Nephron (organoid): ENCODE results near the gene F3.

ENCODE experiments used
- H3K27ac Mint-ChIP-seq, 3 experiments: 2 replicates each; pipeline ENCODE4 v1.8.0; 2020; ENCODE audit warnings: mixed read lengths in 3 of 3, mild to moderate bottlenecking in 2 of 3, moderate library complexity in 1 of 3
- H3K27me3 Mint-ChIP-seq: 2 replicates; pipeline ENCODE4 v1.8.0; 2021; ENCODE audit warnings: low read depth, mild to moderate bottlenecking, moderate library complexity, mixed read lengths
- H3K36me3 Mint-ChIP-seq: 2 replicates; pipeline ENCODE4 v1.8.0; 2020; ENCODE audit warnings: low read depth, mixed read lengths
- H3K4me1 Mint-ChIP-seq: 2 replicates; pipeline ENCODE4 v1.8.0; 2020; ENCODE audit warnings: mixed read lengths
- H3K4me3 Mint-ChIP-seq, 3 experiments: 2 replicates each; pipeline ENCODE4 v1.8.0; 2020; ENCODE audit warnings: mild to moderate bottlenecking in 3 of 3, mixed read lengths in 3 of 3, moderate library complexity in 2 of 3
- H3K9me3 Mint-ChIP-seq: 2 replicates; pipeline ENCODE4 v1.8.0; 2020; ENCODE audit warnings: mixed read lengths
- CTCF ChIP-seq, 3 experiments: fragments of 200-600 bp; sonication (generic); IDR thresholded peaks; one replicate each; pipeline ENCODE4 v1.5.0; 2021; ENCODE audit warnings: antibody characterized with exemption in 3 of 3; ENCODE audit not compliant: unreplicated experiment in 3 of 3

The F3 gene

GRCh38 chr1:94519351-94519750 is 22.2 kb downstream of the F3 start:
- Mint-ChIP-seq H3K27ac (no peak overlapping the region), H3K27me3 (peaks cover 2% of the 10 kb centered on the region), H3K4me1 (no peaks in the 10 kb centered on the region), H3K36me3 (no peaks in the 10 kb centered on the region), H3K4me3 (no peak overlapping the region), H3K9me3 (no peaks in the 10 kb centered on the region)
- no peak for TF ChIP-seq CTCF (IDR thresholded peaks at IDR 0.05; ENCODE audit: unreplicated experiment in 3 of 3)

GRCh38 chr1:94515296-94515947 is 26.1 kb downstream of the F3 start:
- H3K4me1 Mint-ChIP-seq: no peaks in the 10 kb centered on the region
- H3K27ac Mint-ChIP-seq: no peak overlapping the region
- peaks cover 8% of the 10 kb centered on the region for H3K9me3 Mint-ChIP-seq
- H3K4me3 Mint-ChIP-seq: no peak overlapping the region
- H3K27me3 Mint-ChIP-seq: no peaks in the 10 kb centered on the region
- no peak for TF ChIP-seq CTCF (IDR thresholded peaks at IDR 0.05; ENCODE audit: unreplicated experiment in 3 of 3)
- peaks cover 14% of the 10 kb centered on the region for H3K36me3 Mint-ChIP-seq

DNA sequence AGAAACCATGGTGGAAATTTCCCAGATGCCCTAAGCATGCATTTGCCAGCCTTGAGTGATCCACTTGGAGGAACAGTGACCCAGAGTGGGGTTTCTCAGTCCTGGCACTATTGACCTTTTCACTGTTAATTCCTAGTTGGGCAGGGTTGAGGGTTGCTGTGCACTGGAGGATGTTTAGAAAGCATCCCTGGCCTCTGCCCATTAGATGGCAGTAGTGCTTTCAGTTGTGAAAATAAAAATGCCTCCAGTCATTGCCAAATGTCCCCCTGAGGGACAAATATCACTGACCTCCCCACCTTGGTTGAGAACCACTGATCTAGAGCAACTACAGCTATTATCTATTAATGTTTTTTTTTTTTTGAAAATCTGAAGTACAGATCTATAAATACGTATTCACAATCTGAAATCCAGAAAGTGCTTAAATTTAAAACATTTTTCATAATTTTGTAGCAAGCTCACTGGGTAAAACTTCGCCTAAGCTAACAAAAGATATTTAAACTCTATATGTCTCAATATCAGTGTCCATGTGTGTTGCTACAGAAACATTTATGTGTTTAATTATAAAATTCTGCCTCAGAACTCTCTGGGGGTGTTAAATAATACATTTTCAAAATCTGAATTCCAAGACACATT is 27.3 kb downstream of the F3 start:
- H3K4me3 Mint-ChIP-seq: no peak overlapping the region
- no peaks in the 10 kb centered on the region for H3K27me3 Mint-ChIP-seq
- TF ChIP-seq CTCF (IDR thresholded peaks at IDR 0.05; ENCODE audit: unreplicated experiment in 3 of 3): peak; percentile 70 to 76 (median 75)
- H3K4me1 Mint-ChIP-seq: no peaks in the 10 kb centered on the region
- H3K27ac Mint-ChIP-seq: peak overlapping the region in 1 of 3 experiments; percentile 22
- H3K36me3 Mint-ChIP-seq: peaks cover 24% of the 10 kb centered on the region
- H3K9me3 Mint-ChIP-seq: peaks cover 13% of the 10 kb centered on the region

DNA sequence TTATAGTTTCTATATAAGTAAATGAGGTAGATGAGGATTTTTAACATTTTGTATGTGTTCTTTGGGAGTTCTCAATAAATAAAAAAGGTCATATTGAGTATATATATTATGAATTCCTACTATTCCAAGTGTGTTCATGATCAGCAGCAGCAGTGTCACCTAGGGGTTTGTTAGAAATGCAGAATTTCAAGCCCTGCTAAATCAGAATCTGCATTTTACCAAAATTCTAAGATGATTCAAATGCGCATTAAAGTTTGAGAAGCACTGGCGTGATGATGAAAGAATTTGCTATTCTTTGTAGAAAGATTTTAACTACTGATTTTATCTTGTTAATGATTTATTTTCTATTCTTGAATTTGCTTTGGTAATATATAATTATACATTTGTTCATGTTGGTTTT is 28.7 kb downstream of the F3 start:
- H3K9me3 Mint-ChIP-seq: peaks cover 15% of the 10 kb centered on the region
- H3K36me3 Mint-ChIP-seq: peaks cover 37% of the 10 kb centered on the region
- H3K4me3 Mint-ChIP-seq: no peak overlapping the region
- H3K27me3 Mint-ChIP-seq: no peaks in the 10 kb centered on the region
- no peaks in the 10 kb centered on the region for H3K4me1 Mint-ChIP-seq
- H3K27ac Mint-ChIP-seq: no peak overlapping the region
- TF ChIP-seq CTCF (IDR thresholded peaks at IDR 0.05; ENCODE audit: unreplicated experiment in 3 of 3): no peak

DNA sequence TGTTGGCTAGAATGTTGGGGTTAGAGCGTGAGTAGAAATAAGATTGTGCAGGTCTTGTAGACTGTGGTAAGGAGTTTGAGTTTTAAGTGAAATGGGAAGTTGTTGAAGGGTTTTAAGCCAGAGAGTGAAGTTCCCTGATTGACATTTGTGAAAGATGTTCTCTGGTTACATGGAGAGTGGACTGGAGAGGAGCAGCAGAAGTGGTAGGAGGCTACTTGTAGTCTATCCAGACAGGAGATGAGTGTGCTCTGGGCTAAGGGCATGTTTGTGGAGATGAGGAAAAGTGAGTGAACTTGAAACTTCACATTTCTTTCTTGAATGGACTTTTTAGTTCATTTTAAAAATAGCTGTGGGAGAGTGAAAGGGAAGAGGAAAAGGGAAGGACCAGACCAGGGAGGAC is 37.0 kb downstream of the F3 start:
- no peak overlapping the region for H3K4me3 Mint-ChIP-seq
- no peaks in the 10 kb centered on the region for H3K27me3 Mint-ChIP-seq
- TF ChIP-seq CTCF (IDR thresholded peaks at IDR 0.05; ENCODE audit: unreplicated experiment in 3 of 3): no peak
- peaks cover 8% of the 10 kb centered on the region for H3K4me1 Mint-ChIP-seq
- H3K27ac Mint-ChIP-seq: no peak overlapping the region
- peaks cover 11% of the 10 kb centered on the region for H3K9me3 Mint-ChIP-seq
- H3K36me3 Mint-ChIP-seq: peaks cover 74% of the 10 kb centered on the region

DNA sequence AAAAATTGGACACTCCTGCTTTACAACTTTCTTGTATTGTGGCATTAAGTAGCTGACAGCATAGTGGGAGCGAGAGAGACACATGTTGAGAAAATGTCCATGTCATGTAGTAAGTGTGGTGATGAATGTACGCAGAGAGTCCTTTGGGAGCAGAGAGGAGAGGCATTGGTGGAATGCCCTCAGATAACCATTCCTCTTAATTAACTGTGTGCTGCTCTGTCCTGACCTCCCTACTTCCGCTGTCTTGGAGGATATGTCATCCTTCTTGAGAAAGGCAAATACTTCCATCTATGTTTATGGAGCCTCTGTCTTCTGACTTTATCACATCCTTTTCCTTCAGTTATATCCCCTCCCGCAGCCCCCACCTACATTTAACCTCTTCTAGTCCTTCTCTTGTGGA is 38.4 kb downstream of the F3 start:
- Mint-ChIP-seq H3K4me3 (no peak overlapping the region), H3K27ac (peak overlapping the region in 1 of 3 experiments; percentile 26), H3K27me3 (no peaks in the 10 kb centered on the region), H3K4me1 (peaks cover 8% of the 10 kb centered on the region), H3K36me3 (peaks cover 74% of the 10 kb centered on the region), H3K9me3 (peaks cover 5% of the 10 kb centered on the region)
- no peak for TF ChIP-seq CTCF (IDR thresholded peaks at IDR 0.05; ENCODE audit: unreplicated experiment in 3 of 3)
